K562 (cell line): ENCODE measurements around the gene ERP44. TPM values are rescaled to one million over a fixed set of nuclear protein-coding genes. Genes with fewer than 3 reads are reported as not detected.

Source experiments
- ATAC-seq: fragments of 200-7000 bp; cut with Tn5 transposase; 3 replicates; pipeline ENCODE4 v1.9.1; 2020; ENCODE audit warnings: moderate library complexity
- BruUV-seq: library from RNA; stranded (reverse); fragments of 400-500 nt; replicated peaks from 2 replicates; lab custom pipeline; 2021; lab: Mats Ljungman, UMichigan
- CTCF ChIA-PET: fragments of 300-600 bp; formaldehyde crosslinking; extraction: SDS; loops from one replicate; lab custom pipeline; 2021; ENCODE audit warnings: low intra/inter-chr PET ratio; lab: Yijun Ruan, JAX
- POLR2A ChIA-PET: fragments of 300-600, 350-650 bp; sonication (Branson Sonifier 250); formaldehyde crosslinking; extraction: SDS; loops from one replicate; lab custom pipeline; 2021; ENCODE audit warnings: antibody characterized with exemption, inconsistent platforms; lab: Yijun Ruan, JAX
- DNase-seq, 4 experiments: peaks; one replicate each; pipeline versions ENCODE4 v3.0.0 to v3.0.0-alpha.2; 2011 to 2018; ENCODE audit warnings: low spot score in 3 of 4, mixed read lengths in 3 of 4; ENCODE audit errors: extremely low read depth in 1 of 4
- FAIRE-seq: peaks from 2 replicates; lab custom pipeline; 2011; peaks lifted over from hg19 to GRCh38; lab: Jason Lieb, UNC
- H2AFZ ChIP-seq: 2 replicates; pipeline ENCODE4 v1.6.0; 2011; ENCODE audit warnings: low read depth, low read length, control low read depth, inconsistent platforms
- H3K27ac ChIP-seq: fragments of 200-600 bp; 3 replicates; pipeline ENCODE4 v1.8.0; 2011; ENCODE audit warnings: low read depth, mild to moderate bottlenecking, control low read depth, inconsistent platforms, low read length, moderate library complexity, mixed read lengths; ENCODE audit errors: extremely low read depth
- H3K27me3 ChIP-seq, 2 experiments: fragments of 300-600 bp in 1 of 2; 2 replicates in 1 of 2; 3 replicates in 1 of 2; pipeline versions ENCODE4 v1.6.0 to v1.8.0; 2011; ENCODE audit warnings: inconsistent platforms in 2 of 2, low read length in 2 of 2, mild to moderate bottlenecking in 1 of 2, mixed read lengths in 1 of 2, moderate library complexity in 1 of 2; ENCODE audit not compliant: control insufficient read depth in 2 of 2, insufficient read depth in 2 of 2
- H3K36me3 ChIP-seq: fragments of 300-600 bp; 3 replicates; pipeline ENCODE4 v1.8.0; 2011; ENCODE audit warnings: mild to moderate bottlenecking, low read length, inconsistent platforms; ENCODE audit not compliant: control insufficient read depth, insufficient read depth
- H3K4me1 ChIP-seq, 2 experiments: fragments of 200-600 bp in 1 of 2; replicated peaks in 1 of 2; 2 replicates in 1 of 2; 3 replicates in 1 of 2; pipeline versions ENCODE4 v1.5.1 to v1.8.0; 2011; ENCODE audit warnings: inconsistent platforms in 2 of 2, low read length in 2 of 2, mild to moderate bottlenecking in 1 of 2, mixed read lengths in 1 of 2, moderate library complexity in 1 of 2; ENCODE audit not compliant: control insufficient read depth in 2 of 2, insufficient read depth in 2 of 2
- H3K4me2 ChIP-seq: 2 replicates; pipeline ENCODE4 v1.6.1; 2011; ENCODE audit warnings: low read length, control low read depth, inconsistent platforms, mixed read lengths; ENCODE audit not compliant: insufficient read depth
- H3K4me3 ChIP-seq: fragments of 200-600 bp; sonication (generic), shearing (Covaris generic); 2 replicates; pipeline ENCODE4 v1.5.1; 2016; ENCODE audit warnings: control low read depth, inconsistent platforms
- H3K79me2 ChIP-seq: fragments of 200-600 bp; 3 replicates; pipeline ENCODE4 v1.8.0; 2011; ENCODE audit warnings: low read length, inconsistent platforms; ENCODE audit not compliant: control insufficient read depth, insufficient read depth
- H3K9ac ChIP-seq, 2 experiments: 2 replicates each; pipeline versions ENCODE4 v1.6.0 to v1.6.1; 2011; ENCODE audit warnings: low read depth in 2 of 2, low read length in 2 of 2, control low read depth in 1 of 2, inconsistent platforms in 1 of 2, mild to moderate bottlenecking in 1 of 2, mixed read lengths in 1 of 2; ENCODE audit not compliant: insufficient read depth in 1 of 2
- H3K9me1 ChIP-seq: one replicate; pipeline ENCODE4 v1.6.0; 2011; ENCODE audit warnings: inconsistent platforms, mild to moderate bottlenecking, low read length, moderate library complexity; ENCODE audit not compliant: control insufficient read depth, insufficient read depth
- H3K9me3 ChIP-seq: replicated peaks from 2 replicates; pipeline ENCODE4 v1.5.1; 2011; ENCODE audit warnings: low read depth, low read length, inconsistent platforms; ENCODE audit not compliant: control insufficient read depth, insufficient read depth
- H4K20me1 ChIP-seq: replicated peaks from 2 replicates; pipeline ENCODE4 v1.6.1; 2011; ENCODE audit warnings: low read length, inconsistent platforms, mixed read lengths; ENCODE audit not compliant: control insufficient read depth, insufficient read depth
- RUNX1 ChIP-seq: sonication (generic); IDR thresholded peaks from 2 replicates; pipeline ENCODE4 v1.6.1; 2016; ENCODE audit warnings: antibody characterized with exemption, low read depth
- ZBED1 ChIP-seq: IDR thresholded peaks from 2 replicates; pipeline ENCODE4 v1.6.1; 2014
- ZNF311 ChIP-seq: fragments of 250-450 bp; sonication (Bioruptor Pico); IDR thresholded peaks from 2 replicates; pipeline ENCODE4 v1.4.0; 2020; ENCODE audit warnings: mild to moderate bottlenecking, moderate library complexity
- WGBS: fragments of 100-300 bp; shearing (Covaris generic); methylation state at CpG from one replicate; pipeline ENCODE4 v1.1.6; 2016; ENCODE audit warnings: low coverage, mixed read lengths; ENCODE audit not compliant: insufficient coverage; ENCODE audit errors: missing lambda C conversion rate; 5-methylcytosine and 5-hydroxymethylcytosine counted together
- in situ Hi-C: fragments of 300-500 bp; cut with MboI; formaldehyde crosslinking; loops from 4 replicates; pipeline ENCODE4 v1.15.0; 2018; ENCODE audit warnings: inconsistent platforms, mixed read lengths
- intact Hi-C: fragments of 100-400 bp; cut with micrococcal nuclease; formaldehyde crosslinking; loops from 2 replicates; pipeline ENCODE4 v1.14.2; 2022
- polyA plus RNA-seq, 8 experiments: library from polyadenylated mRNA; depleted of rRNA in 4 of 8; stranded (reverse) in 5 of 8; unstranded in 3 of 8; fragments of >200 nt; fragmentation: Nextera tagmentation in 2 of 8; fragmentation: Illumina TruSeq in 1 of 8; extraction: Ambion mirVana in 2 of 8; extraction: Trizol in 1 of 8; gene quantifications; 2 replicates each; pipeline versions ENCODE4 v1.2.1 to v1.2.3, GENCODE V29; 2011 to 2014; ENCODE audit warnings: inconsistent platforms in 1 of 8, missing spikeins in 1 of 8
- total RNA-seq, 7 experiments: library from RNA; depleted of rRNA in 6 of 7; stranded (reverse); fragments of >200 nt in 6 of 7; fragmentation: Illumina TruSeq in 2 of 7; extraction: Trizol in 2 of 7; gene quantifications; 2 replicates each; pipeline versions ENCODE4 v1.2.1 to v1.2.3, GENCODE V29; 2011 to 2021; ENCODE audit warnings: low replicate concordance in 1 of 7
- TF ChIP-seq, protein P1 (sequence below), 3 experiments: IDR thresholded peaks in 2 of 3; conservative IDR thresholded peaks in 1 of 3; 2 replicates each; pipeline ENCODE4 v1.5.1; 2011 to 2012; ENCODE audit warnings: low read length in 3 of 3, mild to moderate bottlenecking in 3 of 3, control low read depth in 2 of 3, improper control_type of control experiment in 1 of 3, inconsistent platforms in 1 of 3, low read depth in 1 of 3, mixed read lengths in 1 of 3, moderate library complexity in 1 of 3; ENCODE audit not compliant: insufficient read depth in 2 of 3
- TF ChIP-seq, protein P2 (sequence below): fragments of 250-450 bp; sonication (Bioruptor Pico); IDR thresholded peaks from 2 replicates; pipeline ENCODE4 v1.4.0; 2020; ENCODE audit warnings: borderline replicate concordance

The ERP44 gene
- total and polyA plus RNA-seq, 9 of the 15 experiments (the other 6 are each of a cell fraction or from before 2014, with no cell fraction given), result 9.2 to 23.4 (median 13.6) TPM

DNA sequence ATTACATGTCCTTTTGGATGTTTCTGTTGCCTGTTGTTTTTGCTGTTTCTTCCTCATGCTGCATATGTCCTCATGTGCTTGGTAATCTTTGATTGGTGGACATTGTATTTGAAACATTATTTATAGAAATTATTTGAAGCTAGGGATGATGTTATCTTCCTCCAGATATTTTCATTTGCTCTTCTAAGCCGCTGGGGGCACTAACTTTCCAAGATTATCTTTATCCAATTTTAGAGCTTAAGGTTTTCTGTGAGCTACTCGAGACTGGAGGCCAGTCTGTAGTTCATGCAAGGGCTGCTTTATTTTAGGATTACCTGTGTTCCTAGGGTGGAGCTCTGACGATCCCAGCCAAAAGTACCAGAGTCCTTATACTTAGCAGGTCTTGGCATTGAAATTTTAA is 151.4 kb downstream of the ERP44 start:
- Histone ChIP-seq H3K4me3 (no peak overlapping the region), H3K9ac (no peak overlapping the region), H3K9me1 (no peaks in the 10 kb centered on the region), H3K4me2 (no peak overlapping the region), H3K4me1 (no peaks in the 10 kb centered on the region), H3K27me3 (no peaks in the 10 kb centered on the region), H4K20me1 (no peaks in the 10 kb centered on the region), H3K9me3 (no peaks in the 10 kb centered on the region), H2AFZ (no peak overlapping the region; the same call in 1 of the 2 replicates), H3K79me2 (no peaks in the 10 kb centered on the region), H3K36me3 (peaks cover 13% of the 10 kb centered on the region), H3K27ac (no peak overlapping the region)
- DNase-seq (peak in 3 of 4 experiments; percentile 14 to 17 (median 16)), ATAC-seq (peak; percentile 64), FAIRE-seq (peak; percentile 76)
- 16% methylated on average over 3 of the region's 3 CpGs for WGBS
- BruUV-seq, result no TSS peak
- in situ Hi-C loops (no loop called here), intact Hi-C loops (no loop called here)
- TF ChIP-seq, protein P1, sequence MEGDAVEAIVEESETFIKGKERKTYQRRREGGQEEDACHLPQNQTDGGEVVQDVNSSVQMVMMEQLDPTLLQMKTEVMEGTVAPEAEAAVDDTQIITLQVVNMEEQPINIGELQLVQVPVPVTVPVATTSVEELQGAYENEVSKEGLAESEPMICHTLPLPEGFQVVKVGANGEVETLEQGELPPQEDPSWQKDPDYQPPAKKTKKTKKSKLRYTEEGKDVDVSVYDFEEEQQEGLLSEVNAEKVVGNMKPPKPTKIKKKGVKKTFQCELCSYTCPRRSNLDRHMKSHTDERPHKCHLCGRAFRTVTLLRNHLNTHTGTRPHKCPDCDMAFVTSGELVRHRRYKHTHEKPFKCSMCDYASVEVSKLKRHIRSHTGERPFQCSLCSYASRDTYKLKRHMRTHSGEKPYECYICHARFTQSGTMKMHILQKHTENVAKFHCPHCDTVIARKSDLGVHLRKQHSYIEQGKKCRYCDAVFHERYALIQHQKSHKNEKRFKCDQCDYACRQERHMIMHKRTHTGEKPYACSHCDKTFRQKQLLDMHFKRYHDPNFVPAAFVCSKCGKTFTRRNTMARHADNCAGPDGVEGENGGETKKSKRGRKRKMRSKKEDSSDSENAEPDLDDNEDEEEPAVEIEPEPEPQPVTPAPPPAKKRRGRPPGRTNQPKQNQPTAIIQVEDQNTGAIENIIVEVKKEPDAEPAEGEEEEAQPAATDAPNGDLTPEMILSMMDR (IDR thresholded peaks at IDR 0.05 in 2 of 3, conservative IDR thresholded peaks at IDR 0.05 in 1 of 3; ENCODE audit: insufficient read depth in 2 of 3, low read depth in 1 of 3, low read length in 3 of 3), result peak; percentile 36 to 45 (median 44); a peak in 5 of 6 replicates
- no peak for TF ChIP-seq RUNX1
- TF ChIP-seq, protein P2, sequence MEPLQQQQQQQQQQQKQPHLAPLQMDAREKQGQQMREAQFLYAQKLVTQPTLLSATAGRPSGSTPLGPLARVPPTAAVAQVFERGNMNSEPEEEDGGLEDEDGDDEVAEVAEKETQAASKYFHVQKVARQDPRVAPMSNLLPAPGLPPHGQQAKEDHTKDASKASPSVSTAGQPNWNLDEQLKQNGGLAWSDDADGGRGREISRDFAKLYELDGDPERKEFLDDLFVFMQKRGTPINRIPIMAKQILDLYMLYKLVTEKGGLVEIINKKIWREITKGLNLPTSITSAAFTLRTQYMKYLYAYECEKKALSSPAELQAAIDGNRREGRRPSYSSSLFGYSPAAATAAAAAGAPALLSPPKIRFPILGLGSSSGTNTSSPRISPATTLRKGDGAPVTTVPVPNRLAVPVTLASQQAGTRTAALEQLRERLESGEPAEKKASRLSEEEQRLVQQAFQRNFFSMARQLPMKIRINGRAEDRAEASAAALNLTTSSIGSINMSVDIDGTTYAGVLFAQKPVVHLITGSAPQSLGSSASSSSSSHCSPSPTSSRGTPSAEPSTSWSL (CRISPR knock-in tag), result no peak
- no peak for TF ChIP-seq ZBED1
- no peak for TF ChIP-seq ZNF311 (CRISPR knock-in tag)
- POLR2A ChIA-PET, result interaction anchor here (0.5 to 1.1 kb wide), 3 partner anchors 128 to 787 kb away, joined by 3 to 4 read pairs (median 3); no protein-coding TSS in a partner anchor
- CTCF ChIA-PET, result no interaction called here
